A549 (cell line): Measurements from ENCODE around the gene NUDT14. TPM values are rescaled to one million over a fixed set of nuclear protein-coding genes. Genes with fewer than 3 reads are reported as not detected.

Source experiments
- ATAC-seq, 2 experiments: fragments of 200-7000 bp in 1 of 2; fragments of >200 bp in 1 of 2; cut with Nextera tagmentation in 1 of 2; cut with Tn5 transposase in 1 of 2; 3 replicates each; pipeline versions ENCODE4 v1.8.0 to v1.9.1; 2018 to 2020; ENCODE audit warnings: mild to moderate bottlenecking in 1 of 2, moderate library complexity in 1 of 2
- CTCF ChIA-PET: fragments of 300-600 bp; sonication (Branson Sonifier 250); formaldehyde crosslinking; extraction: SDS; loops from one replicate; lab custom pipeline; 2021; ENCODE audit warnings: antibody characterized with exemption, inconsistent platforms; lab: Yijun Ruan, JAX
- POLR2A ChIA-PET: fragments of 350-600 bp; formaldehyde crosslinking; extraction: SDS; loops from one replicate; lab custom pipeline; 2021; ENCODE audit warnings: antibody characterized with exemption, inconsistent platforms; lab: Yijun Ruan, JAX
- DNase-seq, 2 experiments: peaks; one replicate each; pipeline versions ENCODE4 v3.0.0 to v3.0.0-alpha.2; 2011 to 2016; ENCODE audit warnings: low read depth in 1 of 2, low spot score in 1 of 2
- FAIRE-seq: peaks from 2 replicates; lab custom pipeline; 2011; peaks lifted over from hg19 to GRCh38; lab: Jason Lieb, UNC
- H3K27ac ChIP-seq, 2 experiments: fragments of >200 bp; sonication (Bioruptor Twin); formaldehyde crosslinking; 3 replicates each; pipeline ENCODE4 v1.5.1; 2016 to 2017
- H3K4me1 ChIP-seq: fragments of >200 bp; sonication (Bioruptor Twin); formaldehyde crosslinking; 3 replicates; pipeline ENCODE4 v1.6.1; 2016
- H3K4me2 ChIP-seq: fragments of >200 bp; sonication (Bioruptor Twin); formaldehyde crosslinking; 3 replicates; pipeline ENCODE4 v1.6.1; 2016
- H3K4me3 ChIP-seq: fragments of >200 bp; sonication (Bioruptor Twin); formaldehyde crosslinking; 3 replicates; pipeline ENCODE4 v1.5.1; 2016
- H3K9me3 ChIP-seq: fragments of >200 bp; sonication (Bioruptor Twin); formaldehyde crosslinking; 3 replicates; pipeline ENCODE4 v1.6.1; 2016
- ATOH8 ChIP-seq: fragments of 250-450 bp; sonication (Bioruptor Pico); IDR thresholded peaks from 2 replicates; pipeline ENCODE4 v1.5.0; 2020; ENCODE audit warnings: low read depth, mild to moderate bottlenecking, moderate library complexity
- CBX2 ChIP-seq: fragments of 200-600 bp; sonication (generic); IDR thresholded peaks from 2 replicates; pipeline ENCODE4 v1.6.1; 2016; ENCODE audit warnings: low read depth, mild to moderate bottlenecking, borderline replicate concordance
- CHD2 ChIP-seq: fragments of 150-350 bp; IDR thresholded peaks from 2 replicates; pipeline ENCODE4 v1.6.1; 2014; ENCODE audit warnings: low read length; ENCODE audit not compliant: partially characterized antibody
- E2F6 ChIP-seq: IDR thresholded peaks from 2 replicates; pipeline ENCODE4 v1.6.1; 2012; ENCODE audit warnings: low read depth, borderline replicate concordance
- EHMT2 ChIP-seq: fragments of 200-600 bp; sonication (generic); IDR thresholded peaks from 2 replicates; pipeline ENCODE4 v1.6.1; 2016; ENCODE audit warnings: antibody characterized with exemption, low read depth, mild to moderate bottlenecking, moderate library complexity
- ELK1 ChIP-seq: fragments of 150-350 bp; IDR thresholded peaks from 2 replicates; pipeline ENCODE4 v1.6.1; 2014; ENCODE audit warnings: low read depth, mild to moderate bottlenecking, low read length
- HDAC2 ChIP-seq: fragments of 200-600 bp; sonication (generic); IDR thresholded peaks from 2 replicates; pipeline ENCODE4 v1.6.1; 2016
- HES2 ChIP-seq: fragments of >200 bp; sonication (Bioruptor Twin); formaldehyde crosslinking; IDR thresholded peaks from 2 replicates; pipeline ENCODE4 v1.6.1; 2016
- HOXA7 ChIP-seq: fragments of 250-450 bp; sonication (Bioruptor Pico); IDR thresholded peaks from 2 replicates; pipeline ENCODE4 v1.5.0; 2020; ENCODE audit warnings: mild to moderate bottlenecking, moderate library complexity
- HOXB5 ChIP-seq: fragments of 250-450 bp; sonication (Bioruptor Pico); IDR thresholded peaks from 2 replicates; pipeline ENCODE4 v1.5.0; 2020; ENCODE audit warnings: mild to moderate bottlenecking, moderate library complexity
- JUNB ChIP-seq: fragments of >200 bp; sonication (Bioruptor Twin); formaldehyde crosslinking; IDR thresholded peaks from 2 replicates; pipeline ENCODE4 v1.6.1; 2016
- MAFK ChIP-seq: fragments of 450-650 bp; IDR thresholded peaks from 2 replicates; pipeline ENCODE4 v1.6.1; 2014; ENCODE audit not compliant: partially characterized antibody
- NPAS2 ChIP-seq: fragments of 250-450 bp; sonication (Bioruptor Pico); IDR thresholded peaks from 2 replicates; pipeline ENCODE4 v1.8.0; 2022; ENCODE audit warnings: mild to moderate bottlenecking, moderate library complexity, borderline replicate concordance
- POLR2AphosphoS2 ChIP-seq: conservative IDR thresholded peaks from 2 replicates; pipeline ENCODE4 v1.6.1; 2012; ENCODE audit warnings: low read length, improper control_type of control experiment, inconsistent platforms
- RAD21 ChIP-seq, 2 experiments: fragments of >200 bp in 1 of 2; sonication (Bioruptor Twin) in 1 of 2; formaldehyde crosslinking in 1 of 2; IDR thresholded peaks in 1 of 2; conservative IDR thresholded peaks in 1 of 2; 2 replicates in 1 of 2; 3 replicates in 1 of 2; pipeline ENCODE4 v1.6.1; 2012 to 2018; ENCODE audit warnings: inconsistent platforms in 1 of 2
- RCOR1 ChIP-seq: fragments of 150-350 bp; IDR thresholded peaks from 2 replicates; pipeline ENCODE4 v1.6.1; 2014; ENCODE audit warnings: antibody characterized with exemption, low read length, low read depth
- RFX5 ChIP-seq: fragments of 450-650 bp; IDR thresholded peaks from 2 replicates; pipeline ENCODE4 v1.7.1; 2014; ENCODE audit warnings: antibody characterized with exemption, mild to moderate bottlenecking, moderate library complexity
- RNF2 ChIP-seq: fragments of 200-600 bp; sonication (generic); IDR thresholded peaks from 2 replicates; pipeline ENCODE4 v1.6.1; 2016; ENCODE audit warnings: low read depth, mild to moderate bottlenecking, antibody characterized with exemption, moderate library complexity, borderline replicate concordance
- SREBF2 ChIP-seq: fragments of 450-650 bp; IDR thresholded peaks from 2 replicates; pipeline ENCODE4 v1.6.1; 2014; ENCODE audit warnings: mild to moderate bottlenecking, moderate library complexity
- TP53 ChIP-seq: fragments of 250-450 bp; sonication (Bioruptor Pico); IDR thresholded peaks from 2 replicates; pipeline ENCODE4 v1.5.0; 2021; ENCODE audit warnings: mild to moderate bottlenecking, moderate library complexity
- USF2 ChIP-seq: fragments of 450-650 bp; IDR thresholded peaks from 2 replicates; pipeline ENCODE4 v1.6.1; 2014; ENCODE audit warnings: antibody characterized with exemption
- ZC3H11A ChIP-seq: fragments of 450-650 bp; IDR thresholded peaks from 2 replicates; pipeline ENCODE4 v1.6.1; 2014; ENCODE audit warnings: antibody characterized with exemption, mild to moderate bottlenecking
- WGBS: methylation state at CpG from one replicate; pipeline ENCODE4 v1.1.6; 2017; ENCODE audit errors: missing lambda C conversion rate; 5-methylcytosine and 5-hydroxymethylcytosine counted together
- polyA plus RNA-seq, 4 experiments: library from polyadenylated mRNA; depleted of rRNA in 3 of 4; stranded (reverse); fragments of >200 nt; fragmentation: RNase III in 1 of 4; extraction: RNeasy Plus Mini Kit Qiagen cat#74134 plus additional on column Dnase treatment in 1 of 4; gene quantifications; 2 replicates in 3 of 4; 3 replicates in 1 of 4; pipeline ENCODE4 v1.2.3, GENCODE V29; 2011 to 2017

NUDT14 gene
- polyA plus RNA-seq, 2 of the 4 experiments (the other 2 are of a cell fraction) = 12.6 to 30.7 TPM

GRCh38 chr14:105211758-105212089, 30.6 kb upstream of the NUDT14 start (continued):
- TF ChIP-seq JUNB (no peak), EHMT2 (no peak), CHD2 (no peak), RNF2 (no peak), RCOR1 (no peak), RFX5 (no peak), HDAC2 (no peak)

- DNase-seq (no peak), FAIRE-seq (no peak), ATAC-seq (no peak)
- Histone ChIP-seq H3K4me1 (peaks cover 10% of the 10 kb centered on the region), H3K4me2 (no peak overlapping the region), H3K9me3 (no peaks in the 10 kb centered on the region), H3K4me3 (no peak overlapping the region), H3K27ac (no peak overlapping the region)
- CTCF ChIA-PET = interaction anchor here (1.5 kb wide), 1 partner anchor 14 kb away, joined by 3 read pairs; no protein-coding TSS in a partner anchor
- 91% methylated on average over 18 of the region's 23 CpGs for WGBS
- TF ChIP-seq NPAS2 (CRISPR knock-in tag) = no peak
- no peak for TF ChIP-seq HES2
- TF ChIP-seq ATOH8 (CRISPR knock-in tag) = no peak
- TF ChIP-seq USF2 = no peak
- no peak for TF ChIP-seq RAD21 (conservative IDR thresholded peaks at IDR 0.05 in 1 of 2, IDR thresholded peaks at IDR 0.05 in 1 of 2)
- no peak for TF ChIP-seq ELK1
- TF ChIP-seq SREBF2 = no peak
- no peak for TF ChIP-seq MAFK
- no peak for TF ChIP-seq EHMT2
- TF ChIP-seq RCOR1 = no peak
- TF ChIP-seq POLR2AphosphoS2 = no peak
- TF ChIP-seq HOXB5 (CRISPR knock-in tag) = no peak
- POLR2A ChIA-PET = no interaction called here
Observed at GRCh38 chr14:105211086-105211757, 30.1 kb upstream of the NUDT14 start.

- peaks cover 18% of the 10 kb centered on the region for H3K4me1 ChIP-seq
- no peak for FAIRE-seq
- H3K4me2 ChIP-seq = no peak overlapping the region
- ChIA-PET POLR2A (no interaction called here), CTCF (interaction anchor here (1.4 to 1.9 kb wide), 2 partner anchors 120 to 141 kb away, joined by 4 to 6 read pairs; no protein-coding TSS in a partner anchor)
- H3K9me3 ChIP-seq = no peaks in the 10 kb centered on the region
- no peak for DNase-seq
- ATAC-seq = no peak
- TF ChIP-seq TP53 (CRISPR knock-in tag) (no peak), E2F6 (no peak), HOXB5 (CRISPR knock-in tag) (no peak), HOXA7 (CRISPR knock-in tag) (no peak), RFX5 (no peak), CBX2 (no peak), EHMT2 (no peak), ZC3H11A (no peak), RAD21 (conservative IDR thresholded peaks at IDR 0.05 in 1 of 2, IDR thresholded peaks at IDR 0.05 in 1 of 2) (no peak), POLR2AphosphoS2 (no peak)
- no peak overlapping the region for H3K27ac ChIP-seq
- no peak overlapping the region for H3K4me3 ChIP-seq
- 93% methylated on average over 21 of the region's 30 CpGs for WGBS
Observed at GRCh38 chr14:105210266-105211025, 29.3 kb upstream of the NUDT14 start.
